Pons (tissue), 1 donor: ENCODE measurements around the gene PRICKLE4.
"Not testable (repeated sequence)": the region's sequence is repeated elsewhere in the genome, so short reads cannot be mapped to it uniquely, and the experiment has no call there.

ENCODE experiments used
- DNase-seq: peaks from one replicate; pipeline ENCODE4 v3.0.0-alpha.2; 2016; ENCODE audit warnings: low spot score

Gene PRICKLE4

DNA sequence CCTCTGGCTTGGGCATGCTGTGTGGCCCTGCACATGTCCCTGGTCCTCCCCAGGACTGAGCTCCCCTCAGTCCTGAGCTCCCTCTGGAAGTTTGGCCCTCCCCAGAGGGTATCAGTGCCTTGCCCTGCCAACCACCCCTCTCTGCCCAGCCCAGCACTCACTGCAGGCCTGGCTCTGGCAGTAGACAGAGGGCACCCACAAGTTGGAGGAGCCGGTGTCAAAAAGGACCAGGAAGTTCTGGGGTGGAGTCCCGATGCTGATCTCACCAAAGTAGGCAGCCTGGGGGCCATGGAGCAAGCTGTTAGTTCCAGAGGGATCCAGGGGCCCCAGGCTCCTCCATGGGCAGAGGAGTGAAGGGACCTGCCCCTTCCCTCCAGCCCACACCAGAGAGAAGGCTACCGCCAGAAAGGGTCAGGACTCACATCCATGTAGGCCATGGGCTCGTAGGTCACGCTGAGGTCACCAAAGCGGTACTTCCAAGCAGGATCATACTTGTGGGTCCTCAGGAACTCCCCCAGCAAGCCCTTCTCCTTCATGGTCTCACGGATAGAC lies 36.3 kb upstream of the PRICKLE4 start:
- no peak for DNase-seq

DNA sequence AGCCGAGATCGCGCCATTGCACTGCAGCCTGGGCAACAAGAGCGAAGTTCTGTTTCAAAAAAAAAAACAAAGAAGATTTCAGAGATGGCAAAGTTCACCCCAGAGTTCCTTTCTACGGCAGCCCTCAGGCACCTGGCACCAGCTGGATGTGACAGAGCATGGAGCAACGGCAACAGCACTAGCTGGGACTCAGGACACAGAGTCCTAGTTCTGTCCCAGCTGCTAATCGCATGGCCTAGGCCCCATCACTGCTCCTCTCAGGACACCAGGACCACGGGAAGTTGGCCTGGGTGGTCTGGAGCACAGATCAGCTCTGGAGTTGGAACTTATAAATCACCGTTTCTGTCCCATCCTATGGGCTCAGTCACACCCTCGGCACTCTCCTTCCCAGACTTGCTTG lies 34.5 kb upstream of the PRICKLE4 start:
- DNase-seq = no peak

DNA sequence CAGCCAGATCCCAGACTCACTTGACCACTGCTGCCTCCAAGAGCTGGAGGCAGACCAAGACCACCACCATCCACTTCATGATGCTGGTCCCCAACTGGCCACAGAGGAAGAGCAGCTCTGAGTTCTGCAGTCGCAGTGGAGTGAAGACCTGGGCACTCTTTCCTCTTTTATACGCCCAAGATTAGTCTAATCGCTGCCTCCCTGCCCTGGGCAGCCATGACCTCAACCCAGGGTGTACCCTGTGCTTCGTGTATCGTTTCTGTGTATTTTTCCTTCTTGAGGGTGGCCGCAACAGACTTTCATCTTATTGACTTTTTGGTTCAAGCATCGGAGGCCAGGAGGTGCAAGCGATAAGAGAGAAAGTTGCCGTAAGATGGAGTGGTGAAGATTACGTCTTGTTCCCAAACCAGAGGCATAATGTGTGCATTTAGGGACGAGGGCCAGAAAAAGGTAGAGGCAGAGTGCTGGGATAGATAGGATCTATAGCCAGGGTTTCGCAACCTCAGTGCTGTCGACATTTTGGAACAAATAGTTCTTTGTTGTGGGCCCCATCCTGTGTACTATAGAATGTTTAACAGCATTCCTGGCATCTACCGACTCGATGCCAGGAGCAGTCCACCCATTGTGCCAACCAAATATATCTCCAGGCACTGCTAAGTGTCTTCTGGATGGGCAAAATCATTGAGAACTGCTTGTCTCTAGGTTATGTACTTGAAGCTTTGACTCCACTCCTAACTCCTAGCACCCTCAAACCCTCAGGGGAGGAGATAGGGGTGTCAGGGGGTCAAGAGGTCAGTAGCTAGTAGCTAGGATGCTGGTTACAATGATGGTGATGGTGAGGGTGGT lies 33.1 kb upstream of the PRICKLE4 start, which contains the start of gene PGC:
Gene PGC, minus strand, starts transcription at position 142 of the 846 bp plus-strand sequence. Its CDS starts 63 bp downstream, at position 79.
- DNase-seq = no peak

DNA sequence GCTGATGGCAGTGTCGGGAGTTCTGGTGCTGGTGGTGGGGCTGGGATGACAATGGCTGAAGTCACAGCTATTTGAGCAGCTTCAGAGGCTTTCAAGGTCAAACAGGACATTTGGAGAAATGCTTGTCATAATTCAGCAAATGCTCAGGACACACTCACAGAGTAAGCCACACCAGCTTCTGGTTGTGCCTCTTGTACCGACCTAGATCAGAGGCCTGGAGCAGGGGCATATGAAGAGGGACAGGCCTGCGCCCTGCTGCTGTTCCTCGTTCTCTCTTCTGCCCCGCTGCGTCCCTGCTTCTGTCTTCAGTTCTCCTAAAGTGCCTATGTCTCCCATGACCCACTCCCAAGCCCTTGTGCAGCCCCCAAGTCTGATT lies 32.5 kb upstream of the PRICKLE4 start:
- DNase-seq = no peak

DNA sequence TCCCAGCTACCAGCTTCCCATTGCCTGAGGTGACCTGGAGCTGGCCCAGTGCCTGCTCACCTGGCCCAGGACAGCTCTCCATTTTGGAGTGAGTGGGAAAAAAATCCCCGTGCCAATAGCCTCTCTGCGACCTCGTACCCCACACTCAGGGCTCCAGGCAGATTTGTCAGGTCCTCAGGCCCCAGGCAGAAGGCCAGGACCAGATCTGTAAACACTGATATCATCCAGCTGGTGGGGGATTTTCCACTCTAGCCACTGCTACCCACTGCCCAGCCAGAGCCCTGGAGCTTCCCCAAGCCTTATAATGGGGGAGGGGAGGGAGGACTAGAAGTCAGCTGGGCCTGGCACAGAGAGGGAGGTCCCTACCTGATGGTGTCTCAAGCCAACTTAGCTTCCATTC lies 32.0 kb upstream of the PRICKLE4 start:
- no peak for DNase-seq

DNA sequence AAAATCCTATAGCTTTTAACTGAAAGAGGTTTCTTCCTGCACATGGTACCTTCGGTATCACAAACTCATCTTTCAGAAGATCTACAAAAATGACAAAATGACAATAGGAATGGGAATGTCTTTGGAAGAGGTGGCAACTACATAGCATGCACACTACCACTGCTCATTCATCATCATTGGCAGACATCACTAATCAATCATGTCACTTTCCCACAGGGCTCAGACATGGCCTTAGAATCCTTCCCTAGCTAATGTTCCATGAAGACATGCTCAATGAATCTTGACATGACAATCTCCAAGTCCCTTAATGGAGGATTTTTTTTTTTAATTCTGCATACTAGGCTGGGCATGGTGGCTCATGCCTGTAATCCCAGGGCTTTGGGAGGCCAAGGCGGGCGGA lies 30.2 kb upstream of the PRICKLE4 start:
- no peak for DNase-seq

DNA sequence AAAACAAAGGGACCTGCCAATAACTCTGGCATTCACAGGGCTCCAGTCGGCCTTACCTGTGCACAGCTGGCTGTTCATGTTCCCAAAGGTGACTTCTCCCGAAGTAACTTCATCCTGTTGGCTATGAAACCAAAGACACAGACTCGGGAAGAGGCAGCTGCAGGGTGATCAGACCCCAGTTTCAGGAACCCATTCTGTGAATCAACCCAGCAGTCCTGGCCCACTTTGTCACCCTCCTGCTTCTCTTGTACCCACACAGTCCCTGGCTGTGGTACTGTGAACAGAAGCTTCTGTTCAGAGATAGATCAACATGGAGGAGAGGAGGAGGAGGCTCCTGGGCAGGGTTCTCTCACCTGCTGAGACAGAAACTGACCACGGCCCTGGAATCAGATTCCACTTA lies 24.7 kb upstream of the PRICKLE4 start:
- no peak for DNase-seq

DNA sequence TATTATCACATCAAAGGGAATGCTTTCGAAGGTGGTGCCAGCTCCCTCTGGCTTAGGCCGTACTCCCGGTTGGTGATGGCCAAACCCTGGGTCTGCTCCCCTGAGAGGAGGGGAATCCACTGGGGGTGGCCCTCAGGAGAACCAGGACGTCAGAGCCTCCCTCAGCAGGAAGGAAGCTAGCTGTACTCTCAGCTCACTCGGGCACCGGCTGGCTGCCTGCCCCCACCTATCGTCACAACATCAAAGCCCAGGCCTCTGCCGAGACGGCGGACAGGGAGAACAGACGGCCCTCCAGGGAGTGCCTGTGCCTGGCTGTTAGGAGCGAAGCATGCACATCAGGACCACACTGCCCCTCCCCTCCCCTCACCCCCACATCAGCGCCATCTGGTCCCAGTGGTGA lies 24.2 kb upstream of the PRICKLE4 start:
- no peak for DNase-seq

DNA sequence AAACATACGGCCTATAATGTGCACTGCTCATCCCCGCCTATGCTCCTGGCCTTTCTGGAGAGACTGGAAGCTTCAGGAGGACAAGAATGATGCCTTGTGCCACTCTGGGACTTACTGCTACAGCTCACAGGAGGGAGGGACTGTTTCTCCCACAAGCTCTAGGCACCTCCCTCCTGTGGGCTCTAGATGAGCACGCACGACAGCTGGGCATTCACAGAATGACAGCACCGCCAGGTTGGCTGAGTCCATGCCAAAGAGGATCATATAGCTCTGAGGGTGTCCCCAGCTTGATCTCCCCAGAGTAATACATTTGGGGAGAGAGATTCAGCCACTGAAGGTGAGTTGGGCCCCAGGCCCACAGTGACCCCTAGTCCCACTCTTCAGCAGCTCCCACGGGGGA lies 23.3 kb upstream of the PRICKLE4 start:
- no peak for DNase-seq

DNA sequence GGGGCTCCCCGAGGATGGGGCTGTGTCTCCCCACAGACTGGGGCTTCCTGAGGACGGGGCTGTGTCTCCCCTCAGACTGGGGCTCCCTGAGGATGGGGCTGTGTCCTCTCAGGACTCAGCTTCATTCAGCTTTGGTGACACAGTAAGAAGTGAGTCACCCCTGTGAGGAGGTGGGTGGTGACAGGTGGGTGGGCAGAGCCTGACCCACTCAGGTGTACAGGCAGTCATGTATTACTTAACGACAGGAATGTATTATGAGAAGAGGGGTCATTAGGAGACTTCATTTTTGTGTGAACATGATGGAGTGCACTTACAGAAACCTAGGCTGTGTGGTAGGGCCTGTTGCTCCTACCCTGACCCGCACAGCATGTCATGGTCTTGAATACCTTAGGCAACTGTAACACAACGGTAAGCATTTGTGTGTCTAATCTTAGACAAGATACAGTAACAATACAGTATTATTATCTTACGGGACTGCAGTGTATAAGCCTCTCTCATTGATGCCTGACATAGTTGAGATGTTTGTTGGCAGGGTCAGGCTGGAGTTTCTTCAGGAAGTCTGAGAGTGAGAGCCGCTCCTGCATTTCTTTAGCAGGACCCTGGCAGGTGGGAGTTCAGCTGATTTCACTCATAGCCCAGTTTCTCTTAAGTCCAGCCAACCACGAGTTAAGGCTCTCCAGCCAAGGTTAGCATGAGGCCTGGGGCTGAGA lies 22.5 kb upstream of the PRICKLE4 start:
- no peak for DNase-seq

DNA sequence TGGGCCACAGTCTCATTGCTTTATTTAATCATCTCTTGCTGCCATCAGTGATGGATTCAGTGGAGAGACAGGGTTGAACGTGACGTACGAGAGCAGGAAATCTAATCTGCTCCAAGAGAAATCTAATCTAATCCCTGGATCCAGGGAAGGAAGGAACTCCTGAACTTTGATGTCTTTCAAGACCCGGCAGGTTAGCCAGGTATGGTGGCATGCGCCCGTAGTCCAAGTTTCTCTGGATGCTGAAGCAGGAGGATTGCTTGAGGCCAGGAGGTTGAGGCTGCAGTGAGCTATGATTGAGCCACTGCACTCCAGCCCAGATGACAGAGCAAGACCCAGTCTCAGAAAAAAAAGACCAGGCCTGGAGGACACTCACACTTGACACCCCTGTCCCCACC lies 21.9 kb upstream of the PRICKLE4 start:
- DNase-seq = no peak

DNA sequence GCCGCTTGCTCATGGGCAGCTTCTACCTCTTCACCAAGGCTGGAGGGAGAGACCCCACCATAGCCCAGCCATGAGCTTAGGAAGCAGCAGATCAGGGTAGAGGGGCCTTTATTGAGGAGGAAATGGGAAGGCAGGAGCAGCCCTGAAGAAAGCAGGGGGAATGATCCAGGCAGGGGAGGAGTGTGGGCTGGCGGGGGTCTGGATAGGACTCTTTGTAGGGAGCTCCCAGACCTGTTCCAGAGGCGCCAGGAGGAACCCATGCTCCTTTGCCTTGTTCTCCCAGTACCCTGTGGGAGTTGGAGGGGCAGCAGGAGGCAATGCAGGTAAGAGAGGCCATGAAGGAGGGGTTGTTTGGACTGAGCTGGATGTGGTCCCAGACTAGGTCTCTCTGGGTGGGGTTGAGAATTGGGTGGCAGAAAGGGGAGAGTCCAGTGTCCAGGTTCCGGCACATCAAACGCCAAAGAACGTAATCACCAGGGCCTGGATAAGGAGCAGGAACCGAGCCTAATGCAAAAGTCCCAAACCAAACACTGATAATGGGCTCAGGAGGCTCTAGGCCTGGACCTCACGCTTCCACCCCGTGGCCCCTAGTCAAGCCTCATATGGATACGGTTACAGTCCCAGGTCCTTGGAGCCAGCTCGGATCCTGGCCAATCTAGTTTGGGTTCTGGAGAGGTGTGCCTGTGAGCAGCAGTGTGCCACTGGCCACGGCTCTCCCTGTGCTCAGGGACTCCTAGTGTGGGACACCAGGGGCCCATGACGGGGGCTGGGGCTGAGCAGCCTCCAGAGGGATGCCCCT lies 21.3 kb upstream of the PRICKLE4 start:
- no peak for DNase-seq

DNA sequence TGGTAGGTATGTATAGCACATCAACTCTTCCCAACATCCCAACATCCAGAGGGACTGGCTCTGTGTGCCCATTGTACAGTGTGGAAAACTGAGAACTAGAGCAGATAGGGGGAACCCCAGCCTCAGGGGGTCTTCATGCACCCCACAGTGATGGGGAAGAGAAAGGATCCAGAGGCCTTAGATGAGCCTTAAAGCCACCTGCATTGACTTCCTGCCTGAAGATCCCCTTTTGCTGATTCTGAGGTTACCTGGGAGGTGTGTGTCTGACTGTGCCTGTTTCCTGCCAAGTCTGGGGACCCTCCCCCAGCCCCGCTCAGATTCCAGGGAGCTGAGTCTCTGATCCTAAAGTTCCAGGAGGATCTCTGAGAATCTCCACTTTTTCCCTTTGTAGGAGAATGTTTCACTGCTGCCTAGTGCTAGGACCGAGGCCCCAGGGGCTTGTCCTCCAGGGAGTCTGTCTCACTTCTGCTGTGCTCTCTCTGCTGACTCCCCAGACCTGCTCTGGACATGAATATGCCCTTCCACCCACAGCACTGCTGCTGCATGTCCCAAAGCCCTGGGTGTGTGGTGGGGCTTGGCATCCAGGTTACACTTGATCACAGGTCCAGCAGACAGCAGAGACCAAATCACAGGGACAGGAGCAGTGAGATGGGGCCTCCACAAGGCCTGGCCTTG lies 20.5 kb upstream of the PRICKLE4 start:
- DNase-seq = no peak

DNA sequence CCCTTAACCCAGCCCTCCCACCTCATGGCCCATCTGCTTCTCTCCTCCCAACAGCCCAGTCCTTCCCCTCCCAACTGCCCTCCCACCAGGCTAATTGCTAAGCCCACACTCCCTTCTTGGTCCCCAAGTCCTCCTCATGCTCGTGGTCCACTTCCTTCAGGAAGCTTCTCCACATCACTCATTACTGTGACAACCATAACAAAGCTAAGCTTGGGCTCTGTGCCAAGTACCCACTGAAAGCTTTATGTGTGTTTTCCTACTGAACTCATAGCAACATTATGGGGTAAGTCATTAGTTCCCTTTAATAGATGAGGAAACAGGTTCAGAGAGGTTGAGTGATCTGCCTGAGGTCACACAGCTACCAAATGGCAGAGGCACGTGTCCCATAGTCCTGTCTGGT lies 17.1 kb upstream of the PRICKLE4 start:
- no peak for DNase-seq

DNA sequence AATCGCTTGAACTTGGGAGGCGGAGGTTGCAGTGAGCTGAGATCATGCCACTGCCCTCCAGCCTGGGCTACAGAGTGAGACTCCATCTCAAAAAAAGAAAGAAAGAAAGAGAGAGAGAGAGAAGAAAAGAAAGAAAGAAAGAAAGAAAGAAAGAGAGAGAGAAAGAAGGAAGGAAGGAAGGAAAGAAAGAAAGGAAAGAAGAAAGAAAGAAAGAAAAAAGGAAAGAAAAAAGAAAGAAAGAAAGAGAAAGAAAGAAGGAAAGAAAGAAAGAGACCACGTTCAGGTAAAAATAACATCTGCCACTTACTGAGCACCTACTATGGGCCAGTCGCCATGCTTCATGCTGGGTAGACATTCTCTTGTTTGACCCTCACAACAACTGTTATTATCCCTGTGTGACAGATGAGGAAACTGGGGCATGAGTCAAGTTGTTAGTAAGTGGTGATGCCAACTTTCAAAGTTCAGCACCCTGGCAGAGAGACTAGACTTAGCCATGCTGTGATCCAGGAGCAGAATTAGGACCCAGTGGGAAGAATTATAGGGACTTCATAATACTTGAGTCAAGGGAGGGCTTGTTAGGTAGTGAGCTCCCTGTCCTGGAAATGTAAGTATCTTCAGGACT lies 14.4 kb upstream of the PRICKLE4 start:
- DNase-seq = not testable (repeated sequence)

DNA sequence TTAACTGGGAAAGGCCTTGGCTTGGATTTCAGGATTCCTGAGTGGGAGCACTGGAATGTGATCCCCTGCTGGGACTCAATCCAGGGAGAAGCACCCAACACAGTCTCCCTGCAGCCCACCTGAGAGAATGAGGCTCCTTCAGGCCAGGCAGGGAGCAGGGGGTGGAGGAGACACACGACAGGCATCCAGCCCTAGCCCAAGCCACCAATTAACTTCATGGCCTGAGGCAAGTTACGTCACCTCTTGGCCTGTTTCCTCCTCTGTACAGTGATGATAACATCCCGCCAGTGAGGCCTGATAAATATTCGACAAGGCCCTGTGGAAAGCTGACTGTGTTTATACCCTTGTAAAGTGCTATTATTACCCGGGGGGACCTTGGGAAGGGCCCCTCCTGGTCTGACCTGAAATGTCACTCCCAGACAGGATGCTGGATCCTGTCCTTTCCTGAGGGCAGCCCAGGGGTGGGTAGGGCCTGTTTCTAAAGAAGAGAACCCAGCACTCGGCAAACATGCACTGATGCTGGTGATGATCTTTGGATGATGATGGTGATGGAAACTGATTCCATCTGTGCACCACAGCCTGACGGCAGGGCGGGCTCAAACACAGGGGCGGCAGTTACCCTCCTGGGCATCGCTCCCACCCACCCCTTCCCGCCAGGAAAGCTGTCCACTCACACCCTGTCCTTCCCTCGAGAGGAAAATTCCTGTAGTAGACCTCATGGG lies 13.3 kb upstream of the PRICKLE4 start:
- no peak for DNase-seq

DNA sequence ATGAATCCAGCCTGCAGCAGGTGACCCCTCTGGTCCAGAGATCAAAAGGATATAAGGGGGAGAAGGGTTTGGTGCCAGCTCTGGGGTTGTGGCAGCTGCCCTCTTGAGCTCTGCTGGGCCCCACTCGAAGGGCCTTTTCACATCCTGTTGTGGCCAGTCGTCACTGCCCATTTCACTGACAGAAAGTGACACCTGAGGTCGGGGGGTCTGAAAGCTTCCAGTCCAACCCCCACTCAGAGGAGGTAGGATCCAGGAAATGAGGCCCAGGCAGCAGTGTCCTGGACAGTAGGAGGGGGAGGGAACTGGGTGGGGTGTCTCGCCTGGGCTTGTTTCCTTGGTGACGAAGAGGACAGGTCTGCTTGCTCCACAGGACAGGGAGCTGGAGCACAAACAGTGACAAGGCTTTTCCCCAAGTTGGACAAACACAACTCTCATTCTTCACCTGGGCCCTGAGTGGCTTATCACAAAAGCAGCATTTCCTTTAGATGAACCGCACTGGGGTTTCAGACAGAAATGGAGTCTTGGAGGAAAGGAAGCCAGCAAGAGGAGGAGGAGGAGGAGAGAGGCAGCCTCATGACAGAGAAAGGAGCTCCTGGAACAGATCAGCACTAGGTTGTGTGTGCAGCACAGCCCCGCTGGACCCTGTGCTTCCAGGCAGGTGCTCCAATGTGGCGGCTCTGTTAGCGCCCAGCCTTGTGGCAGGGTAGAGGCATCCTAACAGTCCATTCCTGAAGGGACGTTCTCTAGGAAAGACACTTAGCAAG lies 11.9 kb upstream of the PRICKLE4 start:
- DNase-seq = no peak

DNA sequence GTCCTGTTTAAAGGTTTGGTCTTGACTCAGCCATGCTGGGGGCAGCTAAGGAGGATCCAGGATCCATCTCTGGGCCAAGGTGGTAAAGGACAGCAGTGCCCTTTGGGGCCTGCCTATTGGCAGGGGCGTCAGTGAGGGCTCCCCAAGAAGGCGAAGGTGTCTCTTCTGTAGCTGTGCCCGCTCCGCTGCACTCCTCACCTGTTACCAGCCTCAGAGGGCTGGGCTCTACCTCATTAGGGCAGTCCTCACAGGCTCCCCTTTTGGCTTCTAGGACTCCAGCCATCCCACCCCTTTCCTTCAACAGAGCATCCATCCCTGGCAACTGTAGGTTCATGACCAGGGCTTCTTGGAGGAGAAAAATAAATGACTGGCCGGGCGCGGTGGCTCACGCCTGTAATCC lies 11.2 kb upstream of the PRICKLE4 start:
- DNase-seq = no peak

DNA sequence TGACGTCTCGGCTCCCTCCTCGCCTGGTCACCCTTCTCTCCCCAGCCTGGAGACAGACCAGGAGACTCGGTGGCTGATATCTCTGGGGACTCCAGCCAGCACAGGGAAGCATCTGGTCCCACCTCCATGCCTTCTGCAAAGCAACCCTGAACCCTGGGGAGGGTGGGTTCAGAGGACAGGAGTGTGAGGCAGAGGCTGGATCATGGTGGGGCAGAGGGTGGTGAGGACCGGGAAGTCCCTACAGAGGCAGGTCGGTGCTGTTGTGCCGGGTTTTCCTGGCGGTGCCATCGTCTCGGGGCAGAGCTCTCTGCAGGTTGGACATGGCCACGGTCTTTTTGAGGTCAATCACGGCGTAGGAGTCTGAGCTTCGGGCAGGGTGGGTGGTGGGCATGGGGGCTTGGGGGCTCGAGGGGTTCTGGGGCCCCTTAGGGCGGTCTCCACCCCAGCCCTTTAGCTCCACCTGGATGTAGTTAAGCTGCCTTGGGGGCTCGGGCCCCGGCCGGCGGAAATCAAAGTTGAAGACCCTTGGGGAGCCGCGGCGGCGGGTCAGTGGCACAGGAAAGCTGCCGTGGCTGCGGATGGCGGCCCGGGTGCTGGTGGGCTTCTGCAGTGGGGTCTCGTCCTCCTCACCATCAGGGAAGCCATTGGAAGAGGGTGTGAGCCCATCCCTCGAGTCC lies 10.1 kb upstream of the PRICKLE4 start:
- no peak for DNase-seq
